ENCODE data around the gene PPM1L. TPM values are rescaled to one million over a fixed set of nuclear protein-coding genes. Genes with fewer than 3 reads are reported as not detected.

The PPM1L gene
- total RNA-seq, 1 experiment from 2014 or later, result 5.0 TPM

DNA sequence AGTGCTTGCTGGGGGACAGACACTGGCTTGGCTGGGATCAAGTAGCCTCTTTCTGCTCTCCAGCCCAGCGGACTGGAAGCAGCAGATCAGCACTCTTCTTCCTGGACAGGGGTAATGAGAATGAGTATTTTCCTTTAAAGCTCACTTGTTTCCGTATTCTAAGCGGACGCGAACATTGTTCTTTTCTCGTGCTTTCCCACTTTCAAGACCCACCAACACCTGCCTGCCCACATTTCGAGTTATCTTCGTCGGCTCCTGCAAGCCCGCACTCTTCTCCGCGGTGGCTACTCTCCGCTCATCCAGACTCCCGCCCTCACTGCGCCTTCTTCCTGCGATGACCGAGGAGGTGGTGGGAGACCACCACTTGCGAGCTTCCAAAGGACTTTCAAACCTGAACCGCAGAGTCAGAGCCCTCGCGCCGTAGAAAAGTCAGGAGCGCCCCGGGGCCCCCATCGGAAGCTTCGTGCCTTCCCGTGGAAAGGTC is 1.6 kb upstream of the PPM1L start:
- intact Hi-C loops (cut with micrococcal nuclease; ENCODE audit: unreplicated experiment), result loop anchor here (2.0 kb wide), 3 partner anchors 30 to 190 kb away; partner anchors contain the start of genes ARL14 and KPNA4

DNA sequence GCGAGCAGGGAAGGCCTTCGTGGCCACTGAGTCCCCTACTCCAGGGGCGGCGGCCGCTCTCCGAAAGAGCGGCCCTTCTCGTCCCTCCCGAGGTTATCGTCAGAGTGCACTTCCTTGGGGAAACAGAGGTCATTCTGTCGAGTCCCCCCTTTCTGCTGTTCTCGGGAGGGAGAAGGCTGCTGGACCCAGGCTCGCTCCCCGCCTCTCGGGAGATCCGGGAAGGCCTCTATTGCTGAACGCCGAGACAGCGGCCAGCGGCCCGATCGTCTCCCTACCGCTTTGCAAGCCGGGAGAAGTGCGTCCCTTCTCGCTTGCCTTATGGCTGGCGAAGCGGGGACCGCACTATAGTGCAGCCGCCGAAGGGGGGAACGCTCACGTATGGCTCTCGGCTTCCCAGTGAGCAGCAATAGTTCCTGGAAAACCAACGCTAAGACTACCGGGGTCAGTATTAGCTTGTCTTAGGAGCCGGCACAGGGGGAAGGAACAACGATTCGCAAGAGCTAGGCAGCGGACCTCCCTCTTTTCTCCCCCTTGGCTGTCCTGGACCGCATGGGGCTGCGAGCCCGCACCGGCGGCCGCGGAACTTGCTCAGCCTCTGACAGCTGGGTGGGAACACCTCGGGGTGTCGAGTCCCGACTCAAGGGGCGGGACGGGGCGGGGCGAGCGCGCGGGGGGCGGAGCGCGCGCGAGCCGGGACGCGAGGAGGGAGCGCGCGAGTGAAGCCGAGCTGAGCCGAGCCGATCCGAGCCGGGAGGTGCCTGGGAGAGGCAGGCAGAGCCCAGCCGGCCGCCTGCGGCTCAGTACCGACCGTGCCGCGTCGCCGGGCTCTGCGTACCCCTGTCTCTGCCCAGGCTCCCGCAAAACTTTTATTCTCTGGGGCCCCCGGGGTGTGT is 930 bp upstream of the PPM1L start:
- H3K9me2 ChIP-seq (ENCODE audit: insufficient read depth), result no peaks in the 10 kb centered on the region
- H3K27me3 ChIP-seq (ENCODE audit: insufficient read depth, low read depth), result no peaks in the 10 kb centered on the region
- TSS peak; percentile 86 for BruUV-seq (replicated peaks)
- ChIA-PET CTCF (interaction anchor here (0.6 to 0.7 kb wide), 2 partner anchors 454 to 1099 kb away, joined by 3 to 4 read pairs; no protein-coding TSS in a partner anchor), POLR2A (ENCODE audit: unreplicated experiment) (interaction anchor here (0.6 kb wide), 2 partner anchors 77 to 78 kb away, joined by 4 to 6 read pairs; partner anchors contain the start of gene ARL14)
- H4K20me1 ChIP-seq (ENCODE audit: insufficient read depth), result no peaks in the 10 kb centered on the region
- peak; percentile 82 to 92 for DNase-seq
- intact Hi-C loops (cut with micrococcal nuclease; ENCODE audit: unreplicated experiment), result loop anchor here (1.0 to 2.0 kb wide), 4 partner anchors 30 to 190 kb away; partner anchors contain the start of genes ARL14 and KPNA4
- H3K9me3 ChIP-seq (ENCODE audit: insufficient read depth, low read depth), result no peaks in the 10 kb centered on the region
- TF ChIP-seq, protein P1, sequence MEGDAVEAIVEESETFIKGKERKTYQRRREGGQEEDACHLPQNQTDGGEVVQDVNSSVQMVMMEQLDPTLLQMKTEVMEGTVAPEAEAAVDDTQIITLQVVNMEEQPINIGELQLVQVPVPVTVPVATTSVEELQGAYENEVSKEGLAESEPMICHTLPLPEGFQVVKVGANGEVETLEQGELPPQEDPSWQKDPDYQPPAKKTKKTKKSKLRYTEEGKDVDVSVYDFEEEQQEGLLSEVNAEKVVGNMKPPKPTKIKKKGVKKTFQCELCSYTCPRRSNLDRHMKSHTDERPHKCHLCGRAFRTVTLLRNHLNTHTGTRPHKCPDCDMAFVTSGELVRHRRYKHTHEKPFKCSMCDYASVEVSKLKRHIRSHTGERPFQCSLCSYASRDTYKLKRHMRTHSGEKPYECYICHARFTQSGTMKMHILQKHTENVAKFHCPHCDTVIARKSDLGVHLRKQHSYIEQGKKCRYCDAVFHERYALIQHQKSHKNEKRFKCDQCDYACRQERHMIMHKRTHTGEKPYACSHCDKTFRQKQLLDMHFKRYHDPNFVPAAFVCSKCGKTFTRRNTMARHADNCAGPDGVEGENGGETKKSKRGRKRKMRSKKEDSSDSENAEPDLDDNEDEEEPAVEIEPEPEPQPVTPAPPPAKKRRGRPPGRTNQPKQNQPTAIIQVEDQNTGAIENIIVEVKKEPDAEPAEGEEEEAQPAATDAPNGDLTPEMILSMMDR (conservative IDR thresholded peaks at IDR 0.05), result no peak
- TF ChIP-seq EZH2 (IDR thresholded peaks at IDR 0.05; ENCODE audit: low read depth), result no peak
- peaks cover 2% of the 10 kb centered on the region; the same call in 1 of the 2 replicates for H3F3A ChIP-seq (ENCODE audit: insufficient read depth, low read depth)
- H3K36me3 ChIP-seq (ENCODE audit: low read depth), result no peaks in the 10 kb centered on the region
- H3K79me2 ChIP-seq (ENCODE audit: low read depth), result no peaks in the 10 kb centered on the region
- peaks cover 23% of the 10 kb centered on the region for H3K4me1 ChIP-seq (replicated peaks; ENCODE audit: insufficient read depth)
- H3K4me3 ChIP-seq, result peak overlapping the region; percentile 71
- H2AFZ ChIP-seq, result peak overlapping the region; percentile 99
- peak overlapping the region; percentile 68 for H3K27ac ChIP-seq
- peak overlapping the region; percentile 90 for H3K4me2 ChIP-seq

More for the DNA sequence above, 1.6 kb upstream of the PPM1L start:
- peaks cover 2% of the 10 kb centered on the region; the same call in 1 of the 2 replicates for H3F3A ChIP-seq (ENCODE audit: insufficient read depth, low read depth)
- peak overlapping the region; percentile 97 for H2AFZ ChIP-seq
- no TSS peak for BruUV-seq (replicated peaks)
- TF ChIP-seq EZH2 (IDR thresholded peaks at IDR 0.05; ENCODE audit: low read depth), result no peak
- TF ChIP-seq, protein P1 (conservative IDR thresholded peaks at IDR 0.05), result no peak
- no peaks in the 10 kb centered on the region for H3K27me3 ChIP-seq (ENCODE audit: insufficient read depth, low read depth)
- peak; percentile 31 to 54 for DNase-seq
- CTCF ChIA-PET, result interaction anchor here (0.7 kb wide), 1 partner anchor 1100 kb away, joined by 4 read pairs; no protein-coding TSS in a partner anchor
- peak overlapping the region; percentile 71 for H3K4me3 ChIP-seq
- peak overlapping the region; percentile 68 for H3K27ac ChIP-seq
- no peaks in the 10 kb centered on the region for H3K79me2 ChIP-seq (ENCODE audit: low read depth)
- H3K4me2 ChIP-seq, result peak overlapping the region; percentile 90
- peaks cover 23% of the 10 kb centered on the region for H3K4me1 ChIP-seq (replicated peaks; ENCODE audit: insufficient read depth)
- H4K20me1 ChIP-seq (ENCODE audit: insufficient read depth), result no peaks in the 10 kb centered on the region
- POLR2A ChIA-PET (ENCODE audit: unreplicated experiment), result interaction anchor here (0.6 to 0.7 kb wide), 2 partner anchors 60 to 167 kb away, joined by 4 to 6 read pairs; no protein-coding TSS in a partner anchor
- H3K9me2 ChIP-seq (ENCODE audit: insufficient read depth), result no peaks in the 10 kb centered on the region
- no peaks in the 10 kb centered on the region for H3K9me3 ChIP-seq (ENCODE audit: insufficient read depth, low read depth)
- no peaks in the 10 kb centered on the region for H3K36me3 ChIP-seq (ENCODE audit: low read depth)

Data from PC-9 (cell line).